Coronary artery (tissue), 2 donors: Measurements from ENCODE around the gene MFRP.

ENCODE experiments used
- DNase-seq: peaks from one replicate; pipeline ENCODE4 v3.0.0-alpha.2; 2017; ENCODE audit warnings: low spot score
- H3K27ac ChIP-seq, 2 donors: fragments of 200-600 bp; sonication (generic); one replicate each; pipeline ENCODE4 v1.5.1; 2016 to 2019
- H3K4me3 ChIP-seq: fragments of 200-600 bp; sonication (generic); 2 replicates; pipeline ENCODE4 v1.5.1; 2016; ENCODE audit warnings: mild to moderate bottlenecking, moderate library complexity
- TF ChIP-seq, protein P1 (sequence below): fragments of 200-600 bp; sonication (generic); IDR thresholded peaks from one replicate; pipeline ENCODE4 v1.5.1; 2019; ENCODE audit warnings: antibody characterized with exemption

The MFRP gene

GRCh38 chr11:119295178-119295577 is 51.3 kb downstream of the MFRP start:
- no peak overlapping the region for H3K27ac ChIP-seq
- peak; percentile 29 for DNase-seq
- TF ChIP-seq, protein P1, sequence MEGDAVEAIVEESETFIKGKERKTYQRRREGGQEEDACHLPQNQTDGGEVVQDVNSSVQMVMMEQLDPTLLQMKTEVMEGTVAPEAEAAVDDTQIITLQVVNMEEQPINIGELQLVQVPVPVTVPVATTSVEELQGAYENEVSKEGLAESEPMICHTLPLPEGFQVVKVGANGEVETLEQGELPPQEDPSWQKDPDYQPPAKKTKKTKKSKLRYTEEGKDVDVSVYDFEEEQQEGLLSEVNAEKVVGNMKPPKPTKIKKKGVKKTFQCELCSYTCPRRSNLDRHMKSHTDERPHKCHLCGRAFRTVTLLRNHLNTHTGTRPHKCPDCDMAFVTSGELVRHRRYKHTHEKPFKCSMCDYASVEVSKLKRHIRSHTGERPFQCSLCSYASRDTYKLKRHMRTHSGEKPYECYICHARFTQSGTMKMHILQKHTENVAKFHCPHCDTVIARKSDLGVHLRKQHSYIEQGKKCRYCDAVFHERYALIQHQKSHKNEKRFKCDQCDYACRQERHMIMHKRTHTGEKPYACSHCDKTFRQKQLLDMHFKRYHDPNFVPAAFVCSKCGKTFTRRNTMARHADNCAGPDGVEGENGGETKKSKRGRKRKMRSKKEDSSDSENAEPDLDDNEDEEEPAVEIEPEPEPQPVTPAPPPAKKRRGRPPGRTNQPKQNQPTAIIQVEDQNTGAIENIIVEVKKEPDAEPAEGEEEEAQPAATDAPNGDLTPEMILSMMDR, result no peak
- H3K4me3 ChIP-seq, result no peak overlapping the region

DNA sequence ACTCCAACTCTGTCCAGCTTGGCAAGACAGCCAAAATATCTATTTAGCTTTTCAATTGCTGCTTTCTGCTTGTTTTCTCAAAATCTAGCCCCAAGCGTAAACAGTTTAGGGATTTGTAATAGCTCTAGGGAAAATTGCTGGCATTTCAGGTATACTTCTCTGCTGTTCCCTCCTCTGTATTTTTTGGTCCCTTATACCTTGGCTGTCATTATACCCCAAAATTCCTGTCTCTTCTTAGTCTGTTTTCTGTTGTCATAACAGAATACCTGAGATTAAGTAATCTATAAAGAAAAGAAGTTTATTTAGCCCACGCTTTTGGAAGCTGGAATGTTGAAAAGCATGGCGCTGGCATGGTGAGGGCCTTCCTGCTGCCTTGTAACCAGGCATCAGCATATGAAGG is 53.0 kb downstream of the MFRP start:
- Histone ChIP-seq H3K27ac (no peak overlapping the region), H3K4me3 (no peak overlapping the region)
- DNase-seq, result no peak
- TF ChIP-seq, protein P1, result no peak

DNA sequence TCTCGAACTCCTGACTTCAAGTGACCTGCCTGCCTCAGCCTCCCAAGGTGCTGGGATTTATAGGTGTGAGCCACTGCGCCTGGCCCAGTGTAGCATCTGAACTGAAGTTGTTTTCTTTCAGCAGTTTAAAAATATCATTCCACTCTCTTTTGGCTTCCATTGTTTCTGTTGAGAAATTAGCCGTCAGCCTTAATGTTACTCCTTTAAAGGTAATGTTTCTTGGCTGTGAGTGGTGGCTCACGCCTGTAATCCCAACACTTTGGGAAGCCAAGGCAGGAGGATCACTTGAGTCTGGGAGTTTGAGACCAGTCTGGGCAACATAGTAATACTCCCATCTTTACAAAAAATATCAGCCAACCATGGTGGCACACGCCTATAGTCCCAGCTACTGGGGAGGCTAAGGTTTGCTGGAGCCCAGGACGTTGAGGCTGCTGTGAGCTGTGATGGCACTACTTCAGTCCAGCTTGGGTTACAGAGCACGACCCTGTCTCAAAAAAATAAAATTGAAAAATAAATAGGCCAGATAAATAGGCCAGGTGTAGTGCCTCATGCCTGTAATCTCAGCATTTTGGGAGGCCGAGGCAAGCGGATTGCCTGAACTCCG is 55.5 kb downstream of the MFRP start:
- TF ChIP-seq, protein P1, result no peak
- no peak for DNase-seq
- Histone ChIP-seq H3K4me3 (no peak overlapping the region), H3K27ac (no peak overlapping the region)
